HG03565 (cell line): ENCODE results near the gene ASAP2.

ENCODE experiments used
- ATAC-seq: cut with Tn5 transposase; IDR thresholded peaks from one replicate; pipeline ENCODE4 v1.9.1; 2021; ENCODE audit warnings: mild to moderate bottlenecking, moderate library complexity; ENCODE audit not compliant: unreplicated experiment

The ASAP2 gene

GRCh38 chr2:9419541-9419940 is 212.9 kb downstream of the ASAP2 start:
- no peak for ATAC-seq

GRCh38 chr2:9420495-9420894 is 213.9 kb downstream of the ASAP2 start:
- no peak for ATAC-seq

GRCh38 chr2:9422321-9423099 is 215.9 kb downstream of the ASAP2 start:
- ATAC-seq = peak; percentile 18

GRCh38 chr2:9423100-9423921 is 216.7 kb downstream of the ASAP2 start, which contains the start of the genes CPSF3 and ITGB1BP1:
TSS of gene CPSF3 (plus strand) at chr2:9423654. CDS start at chr2:9423774, 120 bp downstream.
TSS of gene ITGB1BP1 (minus strand) at chr2:9423528. CDS start at chr2:9418697, 4,831 bp downstream.
- ATAC-seq = peak; percentile 66

- ATAC-seq = no peak
These were observed 217.3 kb downstream of the ASAP2 start for GRCh38 chr2:9423922-9424272.

GRCh38 chr2:9424447-9425164 is 218.0 kb downstream of the ASAP2 start:
- ATAC-seq = no peak

- ATAC-seq = no peak
These were observed 222.5 kb downstream of the ASAP2 start for GRCh38 chr2:9428965-9429577.

- no peak for ATAC-seq
These were observed 224.0 kb downstream of the ASAP2 start for GRCh38 chr2:9430316-9431293.

GRCh38 chr2:9434489-9434888 is 227.9 kb downstream of the ASAP2 start:
- ATAC-seq = no peak

GRCh38 chr2:9439536-9439935 is 232.9 kb downstream of the ASAP2 start:
- ATAC-seq = no peak

- no peak for ATAC-seq
These were observed 233.6 kb downstream of the ASAP2 start for GRCh38 chr2:9440058-9440727.

- no peak for ATAC-seq
These were observed 234.9 kb downstream of the ASAP2 start for GRCh38 chr2:9441556-9441955.

GRCh38 chr2:9443526-9443925 is 236.9 kb downstream of the ASAP2 start:
- no peak for ATAC-seq

GRCh38 chr2:9445089-9445488 is 238.5 kb downstream of the ASAP2 start:
- ATAC-seq = peak; percentile 65

- no peak for ATAC-seq
These were observed 244.6 kb downstream of the ASAP2 start for GRCh38 chr2:9451231-9451630.
